ENCODE results near the gene PDE11A. TPM values are rescaled to one million over a fixed set of nuclear protein-coding genes. Genes with fewer than 3 reads are reported as not detected.

The PDE11A gene
- polyA plus RNA-seq, 2 of the 4 experiments (the other 2 are of a cell fraction) = 3.6 to 5.6 TPM

GRCh38 chr2:178075006-178075326 lies 2.4 kb upstream of the PDE11A start:
- H3K27ac ChIP-seq = no peak overlapping the region; a peak in 1 of 6 replicates
- TF ChIP-seq, protein P1, sequence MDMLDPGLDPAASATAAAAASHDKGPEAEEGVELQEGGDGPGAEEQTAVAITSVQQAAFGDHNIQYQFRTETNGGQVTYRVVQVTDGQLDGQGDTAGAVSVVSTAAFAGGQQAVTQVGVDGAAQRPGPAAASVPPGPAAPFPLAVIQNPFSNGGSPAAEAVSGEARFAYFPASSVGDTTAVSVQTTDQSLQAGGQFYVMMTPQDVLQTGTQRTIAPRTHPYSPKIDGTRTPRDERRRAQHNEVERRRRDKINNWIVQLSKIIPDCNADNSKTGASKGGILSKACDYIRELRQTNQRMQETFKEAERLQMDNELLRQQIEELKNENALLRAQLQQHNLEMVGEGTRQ (IDR thresholded peaks at IDR 0.05) = no peak
- ATAC-seq (no peak), DNase-seq (ENCODE audit: low read depth in 1 of 2, low spot score in 1 of 2) (no peak), FAIRE-seq (no peak)
- WGBS (ENCODE audit: missing lambda C conversion rate) = 81% methylated on average over 1 of the region's 1 CpG
- CTCF ChIA-PET = interaction anchor here (1.7 kb wide), 1 partner anchor 37 kb away, joined by 5 read pairs; the partner anchor contains the start of gene RBM45
- no peaks in the 10 kb centered on the region for H3K9me3 ChIP-seq
- peaks cover 41% of the 10 kb centered on the region; the same call in 2 of the 3 replicates for H3K4me1 ChIP-seq
- no peak overlapping the region for H3K4me3 ChIP-seq
- H3K4me2 ChIP-seq = peak overlapping the region; percentile 37; the same call in 2 of the 3 replicates
- POLR2A ChIA-PET = no interaction called here

GRCh38 chr2:178074123-178075005 lies 1.8 kb upstream of the PDE11A start:
- 91% methylated on average over 8 of the region's 8 CpGs for WGBS (ENCODE audit: missing lambda C conversion rate)
- ChIA-PET CTCF (interaction anchor here (0.9 to 1.7 kb wide), 3 partner anchors 38 to 340 kb away, joined by 3 to 5 read pairs (median 3); partner anchors contain the start of gene RBM45), POLR2A (interaction anchor here (0.9 to 1.1 kb wide), 2 partner anchors 85 to 377 kb away, joined by 3 read pairs; partner anchors contain the start of genes PJVK and PRKRA)
- peak overlapping the region; percentile 77 for H3K4me2 ChIP-seq
- peak; percentile 57; the same call in 1 of the 2 replicates for TF ChIP-seq GATA3 (IDR thresholded peaks at IDR 0.05; ENCODE audit: borderline replicate concordance)
- TF ChIP-seq, protein P2, sequence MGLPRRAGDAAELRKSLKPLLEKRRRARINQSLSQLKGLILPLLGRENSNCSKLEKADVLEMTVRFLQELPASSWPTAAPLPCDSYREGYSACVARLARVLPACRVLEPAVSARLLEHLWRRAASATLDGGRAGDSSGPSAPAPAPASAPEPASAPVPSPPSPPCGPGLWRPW (IDR thresholded peaks at IDR 0.05) = no peak
- FAIRE-seq (no peak), DNase-seq (ENCODE audit: low read depth in 1 of 2, low spot score in 1 of 2) (peak in 1 of 2 experiments; percentile 4), ATAC-seq (no peak)
- no peak overlapping the region for H3K4me3 ChIP-seq
- peak overlapping the region in 1 of 2 experiments; percentile 4; a peak in 1 of 6 replicates for H3K27ac ChIP-seq
- no peaks in the 10 kb centered on the region for H3K9me3 ChIP-seq
- peaks cover 41% of the 10 kb centered on the region; the same call in 2 of the 3 replicates for H3K4me1 ChIP-seq

DNA sequence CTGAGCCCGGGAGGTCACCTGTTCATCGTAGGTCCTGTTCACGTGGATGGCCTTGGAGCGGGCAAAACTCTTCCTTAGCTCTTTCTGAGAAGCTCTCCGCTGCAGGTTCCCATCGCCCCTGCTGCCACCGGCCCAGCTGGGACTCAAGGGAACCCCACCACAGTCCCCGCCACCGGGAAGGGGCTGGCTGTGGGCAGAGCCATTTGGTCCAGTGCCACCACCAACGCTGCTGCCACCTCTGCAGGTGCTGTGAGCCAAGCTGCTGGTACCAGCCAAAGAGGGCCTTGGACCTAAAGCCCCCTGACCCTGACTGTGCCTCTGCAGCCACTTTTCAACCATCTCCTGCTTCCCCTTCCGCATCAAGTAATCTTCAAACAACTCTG lies 586 bp downstream of the PDE11A start:
- peak; percentile 6 to 19; a peak in 5 of 6 replicates for ATAC-seq
- FAIRE-seq = no peak
- Histone ChIP-seq H3K9me3 (no peaks in the 10 kb centered on the region), H3K4me1 (peaks cover 41% of the 10 kb centered on the region; the same call in 2 of the 3 replicates), H3K4me2 (peak overlapping the region; percentile 77), H3K4me3 (peak overlapping the region; percentile 55), H3K27ac (peak overlapping the region; percentile 71 to 82)
- ChIA-PET CTCF (interaction anchor here (0.7 to 1.9 kb wide), 3 partner anchors 29 to 88 kb away, joined by 4 to 7 read pairs (median 7); partner anchors contain the start of gene RBM45), POLR2A (interaction anchor here (1.0 kb wide), 1 partner anchor 46 kb away, joined by 3 read pairs; no protein-coding TSS in a partner anchor)
- no peak for DNase-seq (ENCODE audit: low read depth in 1 of 2, low spot score in 1 of 2)
- 93% methylated on average over 10 of the region's 11 CpGs for WGBS (ENCODE audit: missing lambda C conversion rate)
- TF ChIP-seq MAZ (IDR thresholded peaks at IDR 0.05; ENCODE audit: borderline replicate concordance, low read depth, low read length) = no peak
- TF ChIP-seq MAX (IDR thresholded peaks at IDR 0.05) = no peak
- no peak for TF ChIP-seq KDM5A (IDR thresholded peaks at IDR 0.05)
- no peak for TF ChIP-seq NPAS2 (CRISPR knock-in tag; IDR thresholded peaks at IDR 0.05; ENCODE audit: borderline replicate concordance)
- TF ChIP-seq FOSL2 (IDR thresholded peaks at IDR 0.05) = no peak
- no peak for TF ChIP-seq FOSL2 (CRISPR knock-in tag; IDR thresholded peaks at IDR 0.05)
- no peak for TF ChIP-seq SREBF2 (IDR thresholded peaks at IDR 0.05)
- no peak for TF ChIP-seq TP53 (CRISPR knock-in tag; IDR thresholded peaks at IDR 0.05)
- TF ChIP-seq REST (IDR thresholded peaks at IDR 0.05) = no peak
- TF ChIP-seq, protein P3, sequence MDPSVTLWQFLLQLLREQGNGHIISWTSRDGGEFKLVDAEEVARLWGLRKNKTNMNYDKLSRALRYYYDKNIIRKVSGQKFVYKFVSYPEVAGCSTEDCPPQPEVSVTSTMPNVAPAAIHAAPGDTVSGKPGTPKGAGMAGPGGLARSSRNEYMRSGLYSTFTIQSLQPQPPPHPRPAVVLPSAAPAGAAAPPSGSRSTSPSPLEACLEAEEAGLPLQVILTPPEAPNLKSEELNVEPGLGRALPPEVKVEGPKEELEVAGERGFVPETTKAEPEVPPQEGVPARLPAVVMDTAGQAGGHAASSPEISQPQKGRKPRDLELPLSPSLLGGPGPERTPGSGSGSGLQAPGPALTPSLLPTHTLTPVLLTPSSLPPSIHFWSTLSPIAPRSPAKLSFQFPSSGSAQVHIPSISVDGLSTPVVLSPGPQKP (IDR thresholded peaks at IDR 0.05; ENCODE audit: low read depth, low read length) = no peak
- TF ChIP-seq ZC3H11A (IDR thresholded peaks at IDR 0.05) = no peak
- TF ChIP-seq CBX8 (IDR thresholded peaks at IDR 0.05) = no peak

All from A549 (cell line).